CD4-positive, alpha-beta T cell treated with Interleukin-4 for 4 hours (primary cell): ENCODE results near the gene JKAMP.

ENCODE experiments used
- DNase-seq: peaks from one replicate; pipeline ENCODE4 v3.0.0-alpha.2; 2020

JKAMP gene

GRCh38 chr14:59543873-59544272, 59.6 kb downstream of the JKAMP start:
- DNase-seq, result no peak

GRCh38 chr14:59547310-59547709, 63.0 kb downstream of the JKAMP start:
- DNase-seq, result no peak
